ENCODE data around the gene PNPLA2.

The PNPLA2 gene

GRCh38 chr11:831118-831864 lies 12.6 kb downstream of the PNPLA2 start:
- no peak for DNase-seq (ENCODE audit: low spot score)

DNA sequence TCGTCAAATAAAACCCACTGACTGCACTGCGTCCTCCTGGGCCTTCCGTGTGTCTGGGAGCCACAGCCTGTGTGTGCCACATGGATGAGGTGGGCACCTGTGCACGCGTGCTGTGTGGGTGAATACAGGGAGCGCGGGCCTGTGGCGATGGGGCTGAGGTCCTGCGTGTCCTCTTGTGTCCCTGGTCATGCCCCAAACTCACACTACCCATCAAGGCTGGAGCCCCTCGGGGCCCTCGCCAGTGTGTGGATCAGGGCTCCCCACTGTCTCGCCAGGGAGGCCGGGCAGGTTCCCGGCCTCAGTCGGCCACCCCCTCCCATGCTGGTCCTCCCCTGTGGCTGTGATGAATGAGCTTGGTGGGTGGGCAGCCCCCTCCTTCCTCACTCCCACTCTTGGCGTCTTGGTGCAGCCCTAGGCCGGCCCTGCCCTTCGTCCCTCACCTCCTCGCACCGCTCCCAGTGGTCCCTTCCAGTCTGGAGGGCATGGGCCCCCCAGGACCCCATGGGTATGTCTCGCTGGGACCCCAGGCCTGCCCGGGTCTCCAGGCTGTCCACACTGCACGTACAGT lies 13.3 kb downstream of the PNPLA2 start:
- no peak for DNase-seq (ENCODE audit: low spot score)

- no peak for DNase-seq (ENCODE audit: low spot score)
These were observed 13.9 kb downstream of the PNPLA2 start, which contains the start of gene CD151 for GRCh38 chr11:832529-833113. Gene CD151, plus strand, starts transcription at chr11:832952. Its CDS starts 3,118 bp downstream, at chr11:836070.

DNA sequence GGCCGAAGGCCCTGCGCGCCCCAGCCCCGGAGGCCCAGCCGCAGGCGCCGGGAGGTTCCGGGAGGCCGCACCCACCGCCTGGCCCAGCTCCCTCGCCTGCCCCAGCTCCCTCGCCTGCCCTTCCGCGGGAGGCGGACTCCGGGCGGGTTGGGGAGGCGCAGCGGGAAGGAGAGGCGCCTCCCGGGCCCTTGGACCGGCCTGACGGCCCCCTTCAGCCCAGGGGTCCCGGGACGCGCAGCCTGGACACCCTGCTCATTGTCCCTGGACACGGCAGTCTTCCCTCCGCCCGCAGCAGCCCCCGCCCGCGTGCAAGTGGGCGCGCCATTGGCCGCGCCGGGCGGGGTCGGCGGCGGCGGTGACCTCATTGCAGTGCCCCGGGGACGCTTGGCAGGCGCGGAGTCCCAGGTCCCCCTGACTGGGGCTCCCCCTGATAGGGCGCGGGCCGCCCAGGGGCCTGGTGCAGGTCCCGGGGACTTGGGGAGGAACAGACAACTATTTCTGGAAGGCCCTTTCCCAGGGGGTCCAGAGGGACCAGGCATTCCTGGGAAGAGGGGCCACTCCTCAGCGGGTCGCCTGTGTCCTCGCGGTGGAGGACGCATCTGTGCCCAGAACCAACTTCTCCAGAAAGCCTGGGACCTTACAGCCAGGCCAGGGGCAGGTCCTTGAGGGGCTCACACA lies 14.5 kb downstream of the PNPLA2 start:
- no peak for DNase-seq (ENCODE audit: low spot score)

- DNase-seq (ENCODE audit: low spot score) = no peak
These were observed 15.2 kb downstream of the PNPLA2 start for GRCh38 chr11:833849-834311.

- no peak for DNase-seq (ENCODE audit: low spot score)
These were observed 15.9 kb downstream of the PNPLA2 start for GRCh38 chr11:834371-835316.

GRCh38 chr11:836274-836673 lies 17.6 kb downstream of the PNPLA2 start:
- DNase-seq (ENCODE audit: low spot score) = no peak

DNA sequence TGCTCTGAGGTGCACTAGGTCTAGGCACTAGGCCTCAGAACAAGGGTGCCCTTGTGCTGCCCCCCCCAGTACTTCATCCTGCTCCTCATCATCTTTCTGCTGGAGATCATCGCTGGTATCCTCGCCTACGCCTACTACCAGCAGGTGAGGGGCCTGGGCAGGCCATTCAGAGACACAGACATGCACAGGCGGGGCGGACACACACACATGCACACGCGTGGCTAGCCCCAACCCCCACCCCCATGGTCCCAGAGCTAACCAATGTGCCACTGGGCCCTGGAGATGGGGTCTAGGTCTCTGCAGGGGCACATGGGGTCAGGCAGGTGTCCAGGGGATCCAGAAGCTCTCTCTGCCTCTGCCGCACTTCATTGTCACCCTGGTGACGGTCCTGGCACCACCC lies 18.0 kb downstream of the PNPLA2 start:
- no peak for DNase-seq (ENCODE audit: low spot score)

DNA sequence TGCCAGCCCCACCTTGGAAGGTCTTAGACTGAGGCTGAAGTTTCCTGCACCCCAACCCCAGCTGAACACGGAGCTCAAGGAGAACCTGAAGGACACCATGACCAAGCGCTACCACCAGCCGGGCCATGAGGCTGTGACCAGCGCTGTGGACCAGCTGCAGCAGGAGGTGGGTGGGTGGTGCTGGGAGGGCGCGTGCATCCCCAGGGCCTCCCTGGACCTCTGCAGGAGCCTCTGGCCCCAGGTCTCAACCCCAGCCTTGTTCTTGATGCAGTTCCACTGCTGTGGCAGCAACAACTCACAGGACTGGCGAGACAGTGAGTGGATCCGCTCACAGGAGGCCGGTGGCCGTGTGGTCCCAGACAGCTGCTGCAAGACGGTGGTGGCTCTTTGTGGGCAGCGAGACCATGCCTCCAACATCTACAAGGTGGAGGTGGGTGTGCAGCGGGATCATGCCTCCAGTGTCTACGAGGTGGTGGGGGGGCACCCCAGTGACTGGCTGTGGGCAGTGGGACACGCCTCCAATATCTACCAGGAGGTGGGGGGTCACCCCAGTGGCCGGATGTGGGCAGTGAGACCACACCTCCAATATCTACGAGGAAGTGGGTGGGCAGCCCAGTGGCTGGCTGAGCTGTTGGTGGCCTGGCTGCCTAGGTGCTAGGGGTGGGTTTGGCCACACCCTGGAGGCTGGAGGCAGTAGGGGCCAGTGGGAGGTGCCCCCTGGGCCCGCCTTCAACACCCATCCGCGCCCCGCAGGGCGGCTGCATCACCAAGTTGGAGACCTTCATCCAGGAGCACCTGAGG lies 18.7 kb downstream of the PNPLA2 start:
- DNase-seq (ENCODE audit: low spot score) = no peak

- DNase-seq (ENCODE audit: low spot score) = no peak
These were observed 19.2 kb downstream of the PNPLA2 start for GRCh38 chr11:837990-838307.

- DNase-seq (ENCODE audit: low spot score) = no peak
These were observed 19.9 kb downstream of the PNPLA2 start for GRCh38 chr11:838441-839279.

GRCh38 chr11:839280-839623 lies 20.5 kb downstream of the PNPLA2 start:
- DNase-seq (ENCODE audit: low spot score) = no peak

DNA sequence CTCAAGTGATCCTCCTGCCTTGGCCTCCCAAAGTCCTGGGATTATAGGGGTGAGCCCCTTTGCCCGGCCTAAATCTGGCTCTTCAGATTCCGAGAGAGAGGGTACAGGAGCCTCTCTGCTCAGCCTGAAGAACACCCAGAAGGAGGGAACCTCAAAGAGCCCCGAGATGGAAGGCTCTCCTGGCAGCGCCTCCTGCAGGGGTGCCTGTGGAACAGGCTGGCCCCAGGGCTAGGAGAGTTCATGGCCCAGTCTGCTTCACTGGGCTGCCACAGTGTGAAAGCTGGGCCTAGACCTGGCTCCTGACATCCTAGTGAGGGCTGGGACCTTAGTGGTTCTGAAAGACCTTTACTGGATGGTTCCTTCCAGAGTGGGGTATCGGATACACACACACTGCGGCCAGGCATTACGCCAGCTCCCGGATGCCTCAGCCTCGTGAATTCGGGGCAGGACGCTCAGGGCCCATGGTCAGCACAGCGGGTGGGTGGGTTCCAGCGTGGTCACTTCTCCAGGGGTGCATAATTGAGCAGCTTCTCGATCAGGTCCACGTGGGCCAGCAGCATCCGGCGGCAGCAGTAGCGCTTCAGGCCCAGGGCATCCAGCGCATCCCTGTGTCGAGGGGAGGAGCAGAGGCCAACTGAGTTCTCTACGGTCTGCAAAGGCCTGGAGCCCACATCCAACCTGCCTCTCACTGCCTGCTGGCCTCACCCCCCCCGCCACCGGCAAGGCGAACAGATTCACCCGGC lies 21.3 kb downstream of the PNPLA2 start:
- no peak for DNase-seq (ENCODE audit: low spot score)

DNA sequence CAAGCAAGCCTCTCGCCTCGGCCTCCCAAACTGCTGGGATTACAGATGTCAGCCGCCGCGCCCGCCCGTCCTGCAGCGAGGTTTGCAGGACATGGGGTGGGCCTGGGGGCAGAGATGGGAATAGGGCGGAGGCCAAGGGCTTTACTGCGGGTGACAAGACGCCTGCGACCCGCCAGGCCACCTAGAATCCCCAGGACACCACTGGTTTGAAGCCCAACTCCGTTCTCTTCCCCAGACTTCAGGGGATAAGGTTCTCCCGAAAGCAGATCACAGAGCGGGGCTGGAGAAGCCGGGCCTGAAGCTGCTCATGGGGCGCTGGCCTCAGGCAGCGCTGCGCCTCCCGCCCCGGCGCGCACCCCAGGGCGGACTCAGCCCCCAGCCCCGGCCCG lies 23.3 kb downstream of the PNPLA2 start:
- DNase-seq (ENCODE audit: low spot score) = no peak

DNA sequence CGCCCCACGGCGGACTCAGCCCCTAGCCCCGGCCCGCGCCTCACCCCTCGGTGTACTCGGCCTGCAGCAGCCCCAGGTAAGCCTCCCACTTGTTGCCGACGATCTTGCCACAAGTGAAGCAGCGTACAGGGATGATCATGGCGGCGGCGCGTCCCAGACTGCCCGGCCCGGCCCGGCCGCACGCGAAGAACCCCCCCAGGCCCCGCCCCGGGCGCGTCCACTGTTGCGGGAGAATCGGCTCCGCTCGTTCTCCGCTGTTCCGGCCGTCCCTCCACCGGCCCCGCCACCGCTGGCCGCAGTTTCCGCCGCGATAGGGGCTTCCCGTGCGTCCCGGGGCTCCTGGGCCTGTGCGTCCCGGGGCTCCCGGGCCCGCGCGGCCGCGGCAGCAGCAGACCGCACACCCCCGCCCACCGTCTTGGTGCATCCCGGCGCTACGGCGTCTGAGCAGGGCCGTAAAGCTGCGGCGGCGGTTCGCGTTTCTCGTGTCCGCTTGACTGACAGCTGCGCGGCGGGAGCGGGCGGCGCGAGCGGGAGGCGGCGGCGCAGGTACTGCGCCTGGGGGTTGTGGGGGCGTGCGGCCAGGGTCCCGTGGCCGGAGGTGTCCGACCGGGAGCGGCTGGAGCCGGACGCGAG lies 23.8 kb downstream of the PNPLA2 start, which contains the start of the genes POLR2L and TSPAN4:
POLR2L (minus strand) TSS at position 160 of the 633 bp plus-strand sequence; CDS start at position 139, 21 bp downstream.
TSPAN4 (plus strand) TSS at position 483 of the 633 bp plus-strand sequence. CDS start 7,453 bp downstream, outside the sequence.
- peak; percentile 85 for DNase-seq (ENCODE audit: low spot score)

DNA sequence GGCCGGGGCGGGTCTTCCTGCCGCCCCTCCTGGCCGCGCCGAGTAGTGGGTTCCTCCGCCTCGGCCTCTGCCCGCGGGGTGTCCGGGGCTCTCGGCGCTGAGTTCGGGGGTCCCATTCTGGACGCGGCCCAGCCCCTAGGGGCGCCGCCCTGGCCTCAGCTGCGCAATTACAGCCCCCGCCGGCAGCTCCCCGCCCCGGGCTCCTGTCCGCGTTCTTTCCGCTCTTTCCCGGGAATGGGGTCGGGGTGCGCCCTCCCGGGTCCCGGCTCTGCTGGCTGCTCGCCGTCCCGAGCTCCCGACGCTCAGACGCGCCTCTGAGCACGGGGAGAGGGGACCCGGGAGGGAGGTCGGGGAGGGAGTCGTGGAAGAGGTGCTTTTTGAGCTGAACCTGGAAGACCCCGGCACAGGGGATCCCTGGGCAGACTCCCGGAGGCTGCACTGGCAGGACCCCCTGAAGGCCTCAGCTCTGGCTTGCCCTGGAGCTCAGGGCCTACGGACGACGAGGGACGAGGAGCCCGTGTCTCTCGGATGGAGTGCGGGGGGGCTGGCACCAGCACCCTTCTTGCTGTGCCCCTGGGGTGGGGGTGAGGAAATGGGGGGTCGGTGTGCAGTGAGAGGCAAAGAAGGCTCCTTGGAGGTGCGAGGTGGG lies 24.5 kb downstream of the PNPLA2 start:
- no peak for DNase-seq (ENCODE audit: low spot score)

DNA sequence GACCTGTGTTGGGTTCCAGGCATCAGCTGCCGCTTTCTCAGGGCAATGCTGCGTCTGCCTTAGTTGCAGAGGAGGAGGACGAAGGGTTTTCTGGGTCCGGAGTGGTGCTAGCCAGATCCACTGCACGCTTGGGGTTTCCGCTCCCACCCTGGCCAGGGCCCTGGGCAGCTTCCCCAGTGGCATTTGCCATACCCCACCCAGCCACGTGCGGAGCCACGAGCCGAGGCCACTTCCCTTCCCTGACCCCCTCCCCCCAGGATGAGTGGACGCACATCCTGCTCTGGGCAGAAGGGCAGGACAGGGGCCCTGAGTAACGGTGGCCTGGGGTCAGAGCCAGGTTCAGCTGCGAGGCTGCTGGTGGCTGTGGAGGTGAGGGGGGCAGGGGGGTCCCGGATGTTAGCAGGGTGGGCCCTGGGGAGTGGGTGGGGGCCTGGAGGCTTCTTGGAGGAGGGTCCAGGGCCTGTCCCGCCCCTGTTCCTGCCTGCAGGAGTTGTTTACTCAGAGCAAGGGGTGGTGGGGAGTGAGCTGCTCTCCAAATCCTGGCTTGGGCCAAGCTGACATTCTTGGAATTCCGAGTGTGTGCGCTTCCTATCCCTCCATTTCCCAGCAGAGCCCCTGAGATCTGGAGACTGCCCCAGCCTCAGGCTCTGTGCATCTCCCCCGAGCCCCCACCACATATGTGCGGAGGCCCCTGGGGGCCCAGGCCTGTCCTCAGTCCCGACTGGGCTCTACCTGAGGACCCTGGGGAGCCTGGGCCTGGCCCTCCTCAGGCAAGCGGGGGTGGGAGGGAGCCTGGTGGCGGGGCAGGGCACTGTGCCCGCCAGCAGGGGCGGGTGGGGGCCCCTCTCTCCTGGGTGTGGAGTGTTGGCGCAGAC lies 25.3 kb downstream of the PNPLA2 start:
- DNase-seq (ENCODE audit: low spot score) = no peak

All from putamen (tissue), 1 donor.